Body of pancreas (tissue), 4 donors: Measurements from ENCODE around the gene TICAM1.

Experiments used
- POLR2A ChIP-seq, 3 donors: fragments of 450-650 bp; IDR thresholded peaks; one replicate each; pipeline ENCODE4 v1.6.1; 2016; ENCODE audit warnings: antibody characterized with exemption in 3 of 3, mild to moderate bottlenecking in 2 of 3
- TF ChIP-seq, protein P1 (sequence below), 7 experiments: fragments of 450-650 bp in 4 of 7; fragments of 200-600 bp in 3 of 7; sonication (generic) in 3 of 7; IDR thresholded peaks; one replicate each; pipeline ENCODE4 v1.5.1; 2016 to 2019; ENCODE audit warnings: antibody characterized with exemption in 7 of 7

DNA sequence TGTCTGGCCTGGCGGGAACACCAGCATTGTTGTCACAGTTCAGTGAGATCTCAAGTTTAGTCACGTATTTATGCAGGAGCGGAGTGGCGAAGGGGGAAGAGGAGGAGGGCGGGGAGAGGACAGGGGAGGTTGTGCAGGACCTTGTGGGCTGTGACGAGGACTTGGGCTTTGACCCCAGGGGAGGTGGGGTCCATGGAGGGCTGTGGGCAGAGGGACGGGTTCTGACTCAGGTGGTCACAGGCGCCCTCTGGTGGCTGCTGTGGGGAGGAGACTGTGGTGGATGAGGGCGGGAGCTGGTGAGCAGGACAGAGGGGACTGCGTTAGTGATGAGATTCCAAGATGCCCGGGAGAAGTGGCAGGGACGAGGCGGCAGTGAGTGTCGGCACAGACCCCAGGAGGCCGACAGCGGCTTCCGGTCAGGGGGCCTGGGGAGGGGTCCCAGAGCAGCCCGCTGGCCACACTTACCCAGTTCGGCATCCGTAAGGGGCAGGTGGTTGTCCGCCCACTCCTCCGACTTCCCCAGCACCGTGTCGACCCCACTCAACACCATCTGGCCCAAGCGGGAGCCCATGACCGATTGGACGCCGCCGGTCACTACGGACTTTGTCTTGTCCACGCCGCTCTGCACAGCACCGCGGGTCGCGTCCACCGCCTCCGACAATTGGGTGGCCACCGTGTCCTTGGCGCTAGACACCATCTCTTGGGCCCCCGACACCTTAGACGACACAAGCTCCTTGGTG lies 20.2 kb upstream of the TICAM1 start:
- TF ChIP-seq POLR2A (IDR thresholded peaks at IDR 0.05) = no peak
- TF ChIP-seq, protein P1, sequence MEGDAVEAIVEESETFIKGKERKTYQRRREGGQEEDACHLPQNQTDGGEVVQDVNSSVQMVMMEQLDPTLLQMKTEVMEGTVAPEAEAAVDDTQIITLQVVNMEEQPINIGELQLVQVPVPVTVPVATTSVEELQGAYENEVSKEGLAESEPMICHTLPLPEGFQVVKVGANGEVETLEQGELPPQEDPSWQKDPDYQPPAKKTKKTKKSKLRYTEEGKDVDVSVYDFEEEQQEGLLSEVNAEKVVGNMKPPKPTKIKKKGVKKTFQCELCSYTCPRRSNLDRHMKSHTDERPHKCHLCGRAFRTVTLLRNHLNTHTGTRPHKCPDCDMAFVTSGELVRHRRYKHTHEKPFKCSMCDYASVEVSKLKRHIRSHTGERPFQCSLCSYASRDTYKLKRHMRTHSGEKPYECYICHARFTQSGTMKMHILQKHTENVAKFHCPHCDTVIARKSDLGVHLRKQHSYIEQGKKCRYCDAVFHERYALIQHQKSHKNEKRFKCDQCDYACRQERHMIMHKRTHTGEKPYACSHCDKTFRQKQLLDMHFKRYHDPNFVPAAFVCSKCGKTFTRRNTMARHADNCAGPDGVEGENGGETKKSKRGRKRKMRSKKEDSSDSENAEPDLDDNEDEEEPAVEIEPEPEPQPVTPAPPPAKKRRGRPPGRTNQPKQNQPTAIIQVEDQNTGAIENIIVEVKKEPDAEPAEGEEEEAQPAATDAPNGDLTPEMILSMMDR (IDR thresholded peaks at IDR 0.05) = peak; percentile 63 to 98 (median 73)
